ENCODE data around the gene OAS2. TPM values are rescaled to one million over a fixed set of nuclear protein-coding genes. Genes with fewer than 3 reads are reported as not detected.

OAS2 gene, protein sequence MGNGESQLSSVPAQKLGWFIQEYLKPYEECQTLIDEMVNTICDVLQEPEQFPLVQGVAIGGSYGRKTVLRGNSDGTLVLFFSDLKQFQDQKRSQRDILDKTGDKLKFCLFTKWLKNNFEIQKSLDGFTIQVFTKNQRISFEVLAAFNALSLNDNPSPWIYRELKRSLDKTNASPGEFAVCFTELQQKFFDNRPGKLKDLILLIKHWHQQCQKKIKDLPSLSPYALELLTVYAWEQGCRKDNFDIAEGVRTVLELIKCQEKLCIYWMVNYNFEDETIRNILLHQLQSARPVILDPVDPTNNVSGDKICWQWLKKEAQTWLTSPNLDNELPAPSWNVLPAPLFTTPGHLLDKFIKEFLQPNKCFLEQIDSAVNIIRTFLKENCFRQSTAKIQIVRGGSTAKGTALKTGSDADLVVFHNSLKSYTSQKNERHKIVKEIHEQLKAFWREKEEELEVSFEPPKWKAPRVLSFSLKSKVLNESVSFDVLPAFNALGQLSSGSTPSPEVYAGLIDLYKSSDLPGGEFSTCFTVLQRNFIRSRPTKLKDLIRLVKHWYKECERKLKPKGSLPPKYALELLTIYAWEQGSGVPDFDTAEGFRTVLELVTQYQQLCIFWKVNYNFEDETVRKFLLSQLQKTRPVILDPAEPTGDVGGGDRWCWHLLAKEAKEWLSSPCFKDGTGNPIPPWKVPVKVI
- total RNA-seq (2022; extraction: Qiagen RNA extraction) = 0.21 to 0.27 TPM (median 0.23 TPM) in 5 replicates

DNA sequence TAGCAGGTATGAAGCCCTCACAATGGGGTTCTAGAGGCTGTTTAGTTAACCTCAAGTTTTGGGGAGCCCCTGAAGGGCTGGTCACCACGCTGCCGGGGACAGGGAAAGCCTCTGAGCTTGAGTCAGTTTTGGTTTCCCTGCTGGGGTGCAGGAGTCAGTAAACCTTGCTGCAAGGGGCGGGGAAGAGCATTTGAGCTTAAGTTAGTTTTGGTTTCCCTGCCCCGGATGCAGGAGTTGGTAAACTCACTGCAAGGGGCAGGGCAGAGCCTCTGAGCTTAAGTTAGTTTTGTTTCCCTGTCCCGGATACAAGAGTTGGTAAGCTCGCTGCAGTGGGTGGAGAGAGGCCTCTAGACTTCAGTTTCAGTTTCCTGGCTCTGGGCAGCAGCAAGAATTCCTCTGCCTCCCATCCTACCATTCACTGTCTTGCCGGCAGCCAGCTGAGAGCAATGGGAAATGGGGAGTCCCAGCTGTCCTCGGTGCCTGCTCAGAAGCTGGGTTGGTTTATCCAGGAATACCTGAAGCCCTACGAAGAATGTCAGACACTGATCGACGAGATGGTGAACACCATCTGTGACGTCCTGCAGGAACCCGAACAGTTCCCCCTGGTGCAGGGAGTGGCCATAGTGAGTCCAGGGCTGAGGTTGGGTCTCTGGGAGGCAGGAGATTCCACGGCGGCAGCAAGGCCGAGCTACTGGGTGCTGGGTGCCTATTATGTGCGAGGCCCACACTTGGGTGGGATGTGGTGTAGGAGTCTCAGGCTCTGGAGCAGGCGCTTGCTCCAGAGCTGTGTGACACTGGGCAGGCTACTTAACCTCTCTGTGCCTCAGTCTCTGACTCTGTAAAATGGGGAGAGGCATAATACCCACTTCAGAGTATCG lies at the start of gene OAS2:
Gene OAS2 (plus strand): TSS at position 357 of the 878 bp plus-strand sequence. CDS start 90 bp downstream, at position 447.

DNA sequence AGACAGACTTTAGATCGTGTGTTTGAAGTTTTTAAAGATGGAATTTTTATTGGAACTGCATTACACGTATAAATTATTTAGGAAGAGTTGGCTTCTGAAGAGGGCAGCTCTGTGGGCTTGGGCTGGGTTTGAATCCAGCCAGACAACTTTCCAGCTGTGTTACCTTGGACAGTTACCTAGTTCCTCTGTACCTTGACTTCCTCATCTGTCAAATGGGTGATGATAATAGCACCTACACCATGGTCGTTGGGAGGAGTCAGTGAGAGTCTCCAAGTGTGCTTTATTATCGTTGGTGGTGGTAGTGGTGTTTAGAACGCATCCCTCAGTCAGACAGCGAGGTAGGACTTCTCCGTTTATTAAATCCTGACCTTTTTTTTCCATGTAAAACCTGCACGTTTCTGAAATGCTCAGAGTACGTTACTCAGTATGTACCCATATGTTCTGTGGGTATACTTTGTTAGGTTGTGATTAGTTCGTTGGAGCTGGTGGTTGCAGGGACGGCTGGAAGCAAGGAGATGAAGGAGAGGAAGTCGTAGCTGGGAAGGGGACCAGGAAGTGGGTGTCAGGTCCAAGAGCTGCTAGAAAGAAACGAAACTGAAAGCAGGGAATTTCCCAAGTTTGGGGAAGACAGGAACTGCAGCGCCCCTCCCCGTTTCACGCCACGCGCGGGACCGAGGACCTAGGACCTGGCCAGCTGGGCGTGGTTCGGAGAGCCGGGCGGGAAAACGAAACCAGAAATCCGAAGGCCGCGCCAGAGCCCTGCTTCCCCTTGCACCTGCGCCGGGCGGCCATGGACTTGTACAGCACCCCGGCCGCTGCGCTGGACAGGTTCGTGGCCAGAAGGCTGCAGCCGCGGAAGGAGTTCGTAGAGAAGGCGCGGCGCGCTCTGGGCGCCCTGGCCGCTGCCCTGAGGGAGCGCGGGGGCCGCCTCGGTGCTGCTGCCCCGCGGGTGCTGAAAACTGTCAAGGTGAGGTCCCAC lies 40.3 kb upstream of the OAS2 start, which contains the start of gene OAS3:
Gene OAS3 (plus strand): TSS at position 734 of the 979 bp plus-strand sequence. CDS start 57 bp downstream, at position 791.

DNA sequence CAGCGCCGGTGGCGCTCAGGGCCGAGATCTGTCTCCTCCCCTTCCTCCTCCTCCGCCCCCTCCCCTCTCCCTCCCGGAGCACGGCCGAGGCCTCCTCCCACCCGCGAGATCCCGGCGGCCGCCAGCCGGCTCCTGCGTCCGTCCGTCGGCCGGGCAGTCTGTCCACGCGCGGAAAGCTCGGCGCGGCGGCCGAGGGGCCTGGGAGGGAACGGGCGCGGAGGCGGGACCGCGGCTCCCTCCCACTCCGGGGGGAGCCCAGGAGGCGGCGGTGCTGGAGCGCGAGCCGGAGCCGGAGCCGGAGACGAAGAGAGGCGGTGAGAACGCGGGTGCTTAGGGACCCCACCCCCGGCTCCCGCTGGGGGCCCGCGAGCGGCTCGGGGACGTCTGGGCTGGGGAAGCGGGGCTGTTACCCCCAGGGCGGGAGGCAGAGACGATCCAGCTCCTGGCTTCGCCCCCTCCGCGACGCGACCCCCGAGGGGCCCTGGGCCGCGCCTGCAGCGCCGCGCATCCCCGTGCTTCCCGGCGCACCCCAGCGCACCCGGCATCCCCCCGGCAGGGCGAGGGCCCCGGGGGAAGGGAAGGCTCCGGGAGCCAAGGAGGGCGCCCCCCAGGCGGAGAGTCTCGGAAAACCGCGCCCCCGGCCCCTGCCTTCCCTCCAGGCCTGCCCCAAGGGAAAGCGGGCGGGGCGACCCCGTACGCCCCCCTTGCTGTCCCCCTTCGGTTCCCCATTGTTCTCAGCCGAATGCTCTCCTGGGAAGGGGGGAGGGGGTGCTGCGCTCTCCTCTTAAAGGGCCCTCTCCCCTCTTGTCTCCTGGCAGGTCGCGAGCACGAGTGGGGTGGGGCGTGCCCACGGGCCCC lies 78.5 kb downstream of the OAS2 start, which contains the start of gene DTX1:
Gene DTX1 (plus strand): TSS at position 100 of the 858 bp plus-strand sequence. CDS start 1,463 bp downstream, outside the sequence.

Other genes with a start within 250 kb of the OAS2 start
- gene RPH3A, start 186.8 kb upstream of the OAS2 start, total RNA-seq (2022; extraction: Qiagen RNA extraction) = 0.14 to 0.31 TPM (median 0.23 TPM) in 5 replicates
- 38.6 to 64.7 TPM (median 56.9 TPM) in 5 replicates for gene OAS1, start 71.6 kb upstream of the OAS2 start, total RNA-seq (2022; extraction: Qiagen RNA extraction)
- 22.3 to 31.0 TPM (median 27.9 TPM) in 5 replicates for gene OAS3, start 40.0 kb upstream of the OAS2 start, total RNA-seq (2022; extraction: Qiagen RNA extraction)
- gene DTX1, start 78.2 kb downstream of the OAS2 start, total RNA-seq (2022; extraction: Qiagen RNA extraction) = 0.32 to 0.62 TPM (median 0.42 TPM) in 5 replicates
- gene RASAL1, start 157.2 kb downstream of the OAS2 start, total RNA-seq (2022; extraction: Qiagen RNA extraction) = 0.45 to 0.63 TPM (median 0.53 TPM) in 5 replicates
- gene CFAP73, start 171.2 kb downstream of the OAS2 start, total RNA-seq (2022; extraction: Qiagen RNA extraction) = 0.07 to 0.13 TPM (median 0.11 TPM) in 4 of 5 replicates, not detected in the other
- 43.0 to 83.8 TPM (median 77.4 TPM) in 5 replicates for gene DDX54, start 207.0 kb downstream of the OAS2 start, total RNA-seq (2022; extraction: Qiagen RNA extraction)
- gene RITA1, start 207.2 kb downstream of the OAS2 start, total RNA-seq (2022; extraction: Qiagen RNA extraction) = 24.7 to 39.4 TPM (median 37.3 TPM) in 5 replicates
- gene TPCN1, start 242.9 kb downstream of the OAS2 start, total RNA-seq (2022; extraction: Qiagen RNA extraction) = 16.6 to 21.2 TPM (median 20.5 TPM) in 5 replicates

Data from A549 treated with CORT108297 at 1 μM for 4 hours (cell line).